ENCODE data around the gene H19.

GRCh38 chr11:1998861-1999260 is 1.2 kb upstream of the H19 start:
- TF ChIP-seq CTCF (IDR thresholded peaks at IDR 0.05; ENCODE audit: low read depth, low read length, poor library complexity, severe bottlenecking) = no peak
- no peak for TF ChIP-seq EZH2phosphoT487 (IDR thresholded peaks at IDR 0.05; ENCODE audit: borderline replicate concordance, low read length)

All from DOHH2 (cell line).